ENCODE results near the gene EIF2S1. TPM values are rescaled to one million over a fixed set of nuclear protein-coding genes. Genes with fewer than 3 reads are reported as not detected.

Gene EIF2S1
- total and polyA plus RNA-seq, 3 donors from 2014 or later, result 82.1 to 158 (median 83.9) TPM

DNA sequence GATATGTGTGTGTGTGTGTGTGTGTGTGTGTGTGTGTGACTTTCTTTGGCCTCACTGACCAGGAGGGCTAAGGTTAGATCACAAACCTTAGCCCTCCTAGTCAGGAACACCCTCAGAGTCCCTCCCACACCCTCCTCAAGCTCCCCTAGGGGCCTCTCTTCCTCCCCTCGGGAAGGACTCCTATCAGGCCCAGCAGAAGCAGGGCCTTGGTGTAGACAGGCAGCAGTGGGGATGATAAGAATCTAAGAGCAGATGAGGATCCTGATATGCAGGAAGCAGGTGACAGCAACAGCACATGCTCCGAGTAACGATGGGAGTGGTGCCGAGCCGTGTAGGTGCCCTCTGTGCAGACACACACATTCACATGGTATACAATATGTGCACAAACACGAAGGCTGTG, 31.1 kb downstream of the EIF2S1 start:
- H3K27ac ChIP-seq, result no peak overlapping the region
- peaks cover 10% of the 10 kb centered on the region for H3K4me1 ChIP-seq
- H3K4me3 ChIP-seq, result no peak overlapping the region
- no peaks in the 10 kb centered on the region for H3K27me3 ChIP-seq
- no peaks in the 10 kb centered on the region for H3K9me3 ChIP-seq
- TF ChIP-seq CTCF (IDR thresholded peaks at IDR 0.05) (no peak), POLR2A (IDR thresholded peaks at IDR 0.05) (no peak)
- DNase-seq, result no peak
- H3K36me3 ChIP-seq (ENCODE audit: low read depth, missing control alignments), result no peaks in the 10 kb centered on the region
- WGBS, 2 donors, result 89 to 91% methylated on average over 5 to 6 of the region's 6 CpGs
- intact Hi-C loops (cut with DNase I; ENCODE audit: low total_unique reads), result no loop called here

DNA sequence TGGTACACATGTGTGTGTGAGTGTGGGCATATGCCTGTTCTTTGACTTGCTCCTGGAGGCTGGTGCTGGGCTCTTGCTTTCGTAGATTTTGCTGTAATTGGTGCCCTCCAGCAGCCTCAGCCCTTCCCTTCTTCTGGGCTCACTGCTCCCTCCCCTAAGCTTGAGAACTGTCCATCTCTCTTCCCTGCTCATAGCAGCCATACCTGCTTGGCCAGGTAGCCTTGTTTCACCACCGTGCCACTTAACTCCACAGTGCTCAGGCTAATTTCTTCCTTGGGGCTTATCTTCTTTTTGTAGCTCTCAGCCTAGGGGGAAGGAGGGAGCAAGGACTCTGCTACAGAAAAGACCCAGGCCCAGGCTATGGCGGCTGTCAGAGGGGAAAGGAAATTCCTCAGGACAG, 32.0 kb downstream of the EIF2S1 start:
- 85 to 100% methylated on average over 1 to 3 of the region's 3 CpGs for WGBS, 2 donors
- no peak for DNase-seq
- no peak for TF ChIP-seq CTCF (IDR thresholded peaks at IDR 0.05)
- TF ChIP-seq POLR2A (IDR thresholded peaks at IDR 0.05), result no peak

GRCh38 chr14:67392800-67393199, 32.7 kb downstream of the EIF2S1 start:
- Histone ChIP-seq H3K36me3 (ENCODE audit: low read depth, missing control alignments) (no peaks in the 10 kb centered on the region), H3K4me1 (peaks cover 10% of the 10 kb centered on the region), H3K27ac (no peak overlapping the region), H3K27me3 (no peaks in the 10 kb centered on the region), H3K9me3 (no peaks in the 10 kb centered on the region), H3K4me3 (no peak overlapping the region)
- no peak for TF ChIP-seq CTCF (IDR thresholded peaks at IDR 0.05)
- TF ChIP-seq POLR2A (IDR thresholded peaks at IDR 0.05), result no peak
- peak; percentile 76 for DNase-seq
- WGBS, 2 donors, result 69 to 75% methylated on average over 2 to 9 of the region's 9 CpGs
- intact Hi-C loops (cut with DNase I; ENCODE audit: low total_unique reads), result no loop called here

More for the DNA sequence above, 32.0 kb downstream of the EIF2S1 start:
- Histone ChIP-seq H3K4me1 (peaks cover 10% of the 10 kb centered on the region), H3K36me3 (ENCODE audit: low read depth, missing control alignments) (no peaks in the 10 kb centered on the region), H3K27me3 (no peaks in the 10 kb centered on the region), H3K4me3 (no peak overlapping the region), H3K9me3 (no peaks in the 10 kb centered on the region), H3K27ac (no peak overlapping the region)
- intact Hi-C loops (cut with DNase I; ENCODE audit: low total_unique reads), result no loop called here

DNA sequence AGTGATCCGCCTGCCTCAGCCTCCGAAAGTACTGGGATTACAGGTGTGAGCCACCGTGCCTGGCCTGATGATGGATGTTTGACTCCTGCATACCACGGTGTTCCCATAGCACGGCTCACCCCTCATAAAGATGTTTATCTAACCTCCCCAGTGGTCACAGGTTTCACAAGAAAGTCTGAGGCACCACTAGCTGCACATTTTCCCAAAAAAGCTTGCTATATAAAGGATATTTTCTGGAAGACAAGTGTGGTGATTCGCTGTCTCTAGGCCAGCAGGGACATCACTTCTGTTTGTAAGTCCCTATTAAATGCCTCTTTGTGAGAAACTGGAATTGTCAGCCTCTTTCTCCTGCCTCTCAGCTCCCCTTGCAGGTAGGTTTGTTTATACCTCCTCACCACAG, 33.6 kb downstream of the EIF2S1 start:
- 76 to 79% methylated on average over 6 of the region's 6 CpGs for WGBS, 2 donors

More for the DNA sequence above, 33.6 kb downstream of the EIF2S1 start:
- H3K4me3 ChIP-seq, result no peak overlapping the region
- peaks cover 10% of the 10 kb centered on the region for H3K4me1 ChIP-seq
- no peak for DNase-seq
- intact Hi-C loops (cut with DNase I; ENCODE audit: low total_unique reads), result no loop called here
- TF ChIP-seq POLR2A (IDR thresholded peaks at IDR 0.05) (no peak), CTCF (IDR thresholded peaks at IDR 0.05) (no peak)
- no peaks in the 10 kb centered on the region for H3K9me3 ChIP-seq
- H3K36me3 ChIP-seq (ENCODE audit: low read depth, missing control alignments), result no peaks in the 10 kb centered on the region
- H3K27ac ChIP-seq, result no peak overlapping the region
- H3K27me3 ChIP-seq, result no peaks in the 10 kb centered on the region
